ENCODE data around the gene ST6GALNAC3.

ST6GALNAC3 gene

DNA sequence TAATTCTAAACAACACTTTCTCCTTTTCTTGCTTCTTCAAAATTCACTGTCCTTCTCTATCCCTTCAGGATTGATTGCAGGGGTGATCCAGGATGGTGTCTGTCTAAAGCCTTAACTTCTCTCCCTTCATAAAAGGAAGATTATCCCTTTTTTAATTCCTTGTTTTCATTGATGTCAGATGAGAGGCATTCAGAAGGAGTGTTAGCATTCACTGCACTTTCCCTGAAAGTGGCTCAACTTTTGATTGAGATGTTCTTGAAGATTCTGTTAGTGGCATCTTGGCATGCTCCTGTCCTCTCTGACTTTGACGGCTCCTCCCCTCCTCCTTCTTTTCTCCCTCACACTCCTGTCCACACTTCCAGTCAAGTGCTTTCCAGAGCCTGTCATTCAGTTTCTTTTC, 71.6 kb downstream of the ST6GALNAC3 start:
- no peak for DNase-seq

DNA sequence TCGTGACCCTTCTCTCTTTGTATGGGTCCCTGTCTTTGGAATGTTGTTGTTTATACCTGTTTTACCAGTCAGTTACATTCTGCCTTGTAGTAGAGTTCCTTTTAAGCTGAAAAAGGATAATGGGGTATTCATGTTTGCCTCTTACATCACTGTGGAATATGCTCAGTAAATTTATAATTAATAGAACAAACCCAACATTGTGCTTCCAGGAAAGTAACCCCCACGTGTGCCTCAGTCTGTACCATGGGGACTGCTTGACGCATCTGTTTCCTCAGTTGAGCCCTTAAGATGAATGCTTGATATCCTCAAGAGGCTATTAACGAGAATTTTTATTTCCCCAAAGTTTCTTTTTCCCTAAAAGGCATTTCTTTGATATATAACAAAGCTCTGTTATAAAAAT, 73.4 kb downstream of the ST6GALNAC3 start:
- no peak for DNase-seq

DNA sequence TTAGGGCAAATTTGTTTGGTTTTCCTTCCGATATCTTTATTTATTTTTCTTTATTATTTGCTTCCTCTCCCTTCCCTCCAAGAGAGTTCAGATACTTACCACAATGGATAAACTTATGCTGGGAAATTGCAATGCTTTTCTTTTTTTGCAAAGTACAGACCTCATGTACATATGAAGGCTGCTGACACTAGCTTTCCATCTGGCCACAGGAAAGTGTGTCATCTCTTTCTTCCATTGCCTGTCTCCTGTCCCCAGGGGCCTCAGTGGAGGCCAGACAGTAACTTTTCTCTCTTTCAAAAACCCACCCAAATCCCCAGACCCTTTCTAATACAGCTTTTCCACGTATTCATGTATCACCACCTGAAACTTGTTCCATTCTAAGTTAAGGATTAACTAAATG, 73.9 kb downstream of the ST6GALNAC3 start:
- no peak for DNase-seq

DNA sequence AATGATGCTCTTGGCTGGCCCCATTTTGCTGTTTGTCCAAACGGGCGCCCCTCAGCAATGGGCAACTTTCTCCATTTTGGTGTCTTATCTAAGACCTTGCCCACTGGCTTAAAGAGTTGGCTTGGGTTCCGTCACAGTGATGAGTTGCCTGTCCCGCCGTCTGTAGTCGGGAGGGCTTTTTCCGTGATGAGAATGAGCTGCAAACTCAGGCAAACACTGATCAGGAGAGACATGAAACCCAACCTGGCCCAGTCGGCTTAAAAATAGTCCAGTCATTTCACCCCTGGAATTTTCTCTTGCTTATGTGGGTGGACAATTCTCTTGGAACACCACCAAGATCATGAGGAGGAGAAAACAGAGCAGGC, 79.3 kb downstream of the ST6GALNAC3 start:
- no peak for DNase-seq

DNA sequence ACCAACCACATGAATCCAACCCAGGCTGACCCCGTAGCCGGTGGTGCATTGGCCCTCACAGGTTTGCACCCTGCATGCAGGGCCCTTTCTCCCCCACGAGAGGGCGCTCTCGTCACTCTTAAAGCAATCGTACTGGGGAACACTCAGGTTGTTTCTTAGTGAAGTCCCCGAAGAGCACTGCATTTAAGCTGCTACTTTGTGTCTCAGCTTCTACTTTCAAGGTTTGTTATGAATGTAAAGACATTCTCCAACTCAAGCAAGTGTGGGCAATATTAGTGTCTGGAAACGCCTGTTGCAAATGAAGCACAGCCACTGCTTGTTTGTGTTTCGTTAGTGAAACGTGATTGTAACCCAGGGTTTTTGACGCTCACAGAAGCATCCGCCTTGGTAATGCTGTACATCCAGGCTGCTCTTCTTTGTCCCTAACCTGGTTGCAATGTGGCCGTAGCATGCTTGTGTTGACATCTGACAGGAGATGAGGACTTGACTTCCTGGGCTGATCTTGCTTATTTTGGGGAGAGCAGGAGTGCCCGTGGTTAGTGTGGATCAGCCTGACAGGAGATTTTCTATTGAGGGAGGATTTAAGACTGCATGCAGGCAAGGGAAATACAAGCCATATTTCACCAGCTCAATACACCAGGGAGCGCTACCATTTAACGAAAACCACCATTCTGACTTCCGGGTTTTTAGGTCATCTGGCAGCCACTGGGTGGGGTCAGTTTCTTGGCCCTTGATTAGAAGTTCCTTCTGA, 79.8 kb downstream of the ST6GALNAC3 start:
- DNase-seq, result peak; percentile 5

DNA sequence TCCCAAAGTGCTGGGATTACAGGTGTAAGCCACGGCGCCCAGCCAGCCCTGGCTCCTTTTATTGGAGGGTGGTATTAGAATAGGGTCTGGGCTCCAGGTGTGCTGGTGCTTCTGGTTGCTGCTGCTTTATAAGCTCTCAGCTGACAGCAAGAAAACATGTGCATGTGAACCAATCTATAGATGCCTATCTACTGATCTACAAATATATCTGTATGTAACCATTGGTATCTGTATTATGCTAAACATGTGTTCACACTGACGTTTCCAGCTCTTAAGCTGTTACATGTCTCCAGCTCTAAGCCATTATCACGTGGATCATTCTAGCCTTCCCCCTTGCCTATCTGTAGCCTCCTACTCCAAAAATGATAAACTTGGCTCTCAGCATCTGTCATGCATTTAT, 82.4 kb downstream of the ST6GALNAC3 start:
- DNase-seq, result no peak

DNA sequence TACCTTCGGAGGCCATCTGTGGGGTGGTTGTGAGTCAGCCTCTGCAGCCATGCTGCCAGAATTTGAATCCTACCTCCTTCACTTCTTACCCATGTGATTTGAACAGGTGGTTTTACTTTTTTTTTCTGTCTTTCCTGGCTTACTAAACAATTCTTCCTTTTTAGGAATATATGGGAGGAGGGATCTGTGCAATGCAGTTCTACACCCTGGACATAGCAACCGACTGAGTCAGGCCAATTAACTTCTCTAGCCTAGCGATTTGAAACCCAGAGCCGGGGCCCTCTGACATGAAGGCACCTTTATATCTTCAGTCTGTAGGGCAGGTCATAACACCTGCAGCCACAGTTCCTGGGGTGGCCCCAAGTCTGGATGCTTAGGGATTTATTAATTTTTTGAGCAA, 83.6 kb downstream of the ST6GALNAC3 start:
- no peak for DNase-seq

DNA sequence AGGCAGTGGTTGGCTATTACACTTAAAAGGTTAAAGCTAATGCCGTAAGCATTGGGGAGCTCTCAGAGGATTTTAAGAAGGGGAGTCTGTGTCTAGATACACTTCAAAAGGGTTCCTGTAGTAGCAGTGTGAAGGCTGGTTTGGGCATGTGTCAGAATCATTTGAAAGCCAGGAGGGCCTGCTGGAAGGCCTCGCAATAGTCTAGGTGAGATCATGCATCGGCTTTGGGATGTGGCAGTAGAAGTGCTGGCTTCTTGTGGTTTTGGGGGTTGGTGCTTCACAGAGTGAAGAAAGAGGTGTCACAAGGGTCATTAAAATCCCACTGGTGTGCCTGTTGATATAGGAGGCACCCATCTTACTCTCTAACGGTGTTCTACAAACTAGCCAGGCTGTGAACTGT, 85.7 kb downstream of the ST6GALNAC3 start:
- DNase-seq, result no peak

DNA sequence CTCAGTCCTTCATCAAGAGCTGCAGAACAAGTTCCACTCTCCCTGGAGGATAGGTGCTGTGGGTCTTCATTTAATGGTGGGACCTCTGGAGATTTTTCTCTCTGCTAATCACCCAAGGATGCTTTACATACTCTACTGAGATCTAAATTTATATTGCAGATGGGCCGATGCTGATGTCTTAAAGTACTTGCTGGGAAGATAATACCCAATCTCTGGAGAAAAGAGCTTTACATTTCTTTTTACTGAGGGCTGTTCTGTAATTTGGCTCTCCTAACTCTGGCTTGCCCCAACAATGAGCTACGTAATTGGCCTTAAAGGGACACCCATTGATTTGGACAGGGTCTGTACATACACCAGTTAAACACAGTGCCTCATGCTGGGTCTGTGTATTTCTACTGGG, 86.9 kb downstream of the ST6GALNAC3 start:
- DNase-seq, result no peak

DNA sequence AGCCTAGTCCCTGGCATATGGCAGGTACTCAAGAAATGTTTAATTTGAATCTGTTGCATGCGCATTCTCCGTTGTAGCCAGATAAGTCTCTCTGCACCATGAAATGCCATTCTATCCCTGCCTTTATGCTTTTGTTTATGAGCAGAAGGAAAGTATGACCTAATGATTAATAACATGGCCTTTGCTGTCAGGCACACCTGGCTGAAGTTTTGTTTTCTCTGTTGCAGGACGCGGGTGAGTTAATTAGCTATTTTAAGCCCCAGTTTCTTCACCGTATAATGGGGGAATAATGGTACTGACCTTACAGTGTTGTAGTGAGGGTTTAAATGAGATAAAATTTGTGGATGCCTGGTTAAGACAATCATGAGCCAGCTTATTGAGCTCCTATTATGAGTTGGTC, 87.7 kb downstream of the ST6GALNAC3 start:
- no peak for DNase-seq

DNA sequence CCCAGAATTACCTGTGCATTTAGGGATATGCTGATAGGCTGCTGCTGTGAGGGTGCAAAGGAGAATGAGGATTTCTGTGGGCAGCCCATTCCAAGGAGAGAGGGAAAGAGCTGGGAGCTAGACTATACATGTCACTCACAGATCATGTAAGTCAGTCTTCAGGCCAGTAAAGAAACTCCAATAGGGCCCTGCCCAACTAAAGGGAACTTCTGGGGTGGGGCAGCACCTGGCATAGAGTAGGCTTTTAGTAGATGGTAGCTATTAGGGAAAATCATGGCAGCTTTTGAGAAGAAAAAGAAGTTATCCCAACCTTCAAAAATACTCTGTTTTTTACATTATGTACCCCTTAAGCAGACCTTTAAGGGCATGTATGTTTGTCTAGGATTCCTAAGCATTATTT, 89.6 kb downstream of the ST6GALNAC3 start:
- DNase-seq, result no peak

DNA sequence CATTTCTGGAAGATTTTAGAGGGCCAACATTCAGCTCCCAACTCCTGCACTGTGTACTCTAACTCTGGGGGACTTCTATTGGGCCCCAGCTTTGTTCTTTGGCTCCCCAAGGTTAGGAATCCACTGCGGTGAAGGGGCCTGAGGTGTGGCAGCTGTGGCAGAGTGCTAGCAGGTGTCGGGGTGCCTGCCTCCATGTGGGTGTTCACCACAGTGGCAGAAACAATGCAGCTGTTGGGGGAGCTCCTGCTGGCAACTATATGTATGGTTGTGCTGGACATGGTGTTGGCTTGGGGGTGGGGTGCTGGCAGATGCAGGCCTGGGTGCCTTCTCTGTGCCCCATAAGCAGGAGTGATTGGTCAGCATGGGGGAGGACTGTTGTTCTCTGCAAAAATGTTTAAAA, 95.5 kb downstream of the ST6GALNAC3 start:
- no peak for DNase-seq

DNA sequence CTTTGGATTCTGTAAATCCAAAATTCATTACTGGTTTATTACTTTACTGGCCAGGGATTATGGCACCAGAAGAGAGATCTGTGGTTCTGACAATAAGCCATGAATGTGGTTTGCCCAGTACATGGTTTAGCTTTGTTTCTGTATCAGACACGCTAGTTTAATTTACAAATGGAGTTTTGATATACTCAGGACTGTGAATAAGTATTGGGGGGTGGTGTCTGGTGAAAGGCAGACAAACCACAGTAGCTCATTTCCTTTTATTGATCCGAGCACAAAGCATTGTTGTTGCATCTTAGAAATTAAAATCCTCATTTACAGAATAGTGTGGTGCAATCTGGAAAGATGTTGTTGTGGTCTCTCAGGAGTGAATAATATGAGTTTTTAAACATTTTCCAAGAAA, 96.0 kb downstream of the ST6GALNAC3 start:
- no peak for DNase-seq

DNA sequence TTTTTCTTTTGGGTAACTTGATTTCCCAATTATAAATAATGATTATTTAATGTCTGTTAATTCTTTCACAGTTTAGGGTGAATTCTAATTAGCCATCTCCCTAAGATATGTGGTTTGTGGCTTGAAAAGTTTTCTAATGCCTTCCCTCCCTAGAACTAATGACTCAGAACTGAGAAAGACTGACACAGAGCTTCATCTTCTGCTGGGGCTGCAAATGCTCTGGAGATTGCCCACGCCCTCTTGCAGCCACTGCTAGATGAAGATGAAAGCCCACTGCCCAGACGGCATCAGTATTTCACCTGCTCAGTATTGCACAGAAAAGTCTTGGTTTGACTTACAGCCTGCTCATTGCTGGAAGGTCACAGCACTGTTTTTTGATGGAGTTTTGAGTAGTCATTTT, 101.5 kb downstream of the ST6GALNAC3 start:
- DNase-seq, result no peak

DNA sequence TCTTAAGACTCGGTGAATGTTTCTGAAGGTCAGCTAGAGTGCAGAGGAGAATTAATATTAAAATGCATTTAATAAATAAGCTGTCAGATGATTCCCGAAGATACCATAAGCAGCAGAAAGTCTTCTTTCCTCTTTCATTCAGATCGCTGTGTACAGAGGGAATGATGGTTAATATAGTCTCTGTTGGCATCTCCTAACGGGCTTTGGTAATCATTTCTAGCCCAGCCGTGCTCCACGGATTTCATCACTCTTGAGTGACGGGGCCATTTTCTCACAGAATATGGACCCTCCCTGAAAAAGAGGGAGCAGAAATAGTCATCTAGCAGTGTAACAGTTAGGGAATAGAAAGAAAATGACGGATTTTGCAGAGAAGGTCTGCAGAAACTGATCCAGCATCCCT, 103.1 kb downstream of the ST6GALNAC3 start:
- no peak for DNase-seq

DNA sequence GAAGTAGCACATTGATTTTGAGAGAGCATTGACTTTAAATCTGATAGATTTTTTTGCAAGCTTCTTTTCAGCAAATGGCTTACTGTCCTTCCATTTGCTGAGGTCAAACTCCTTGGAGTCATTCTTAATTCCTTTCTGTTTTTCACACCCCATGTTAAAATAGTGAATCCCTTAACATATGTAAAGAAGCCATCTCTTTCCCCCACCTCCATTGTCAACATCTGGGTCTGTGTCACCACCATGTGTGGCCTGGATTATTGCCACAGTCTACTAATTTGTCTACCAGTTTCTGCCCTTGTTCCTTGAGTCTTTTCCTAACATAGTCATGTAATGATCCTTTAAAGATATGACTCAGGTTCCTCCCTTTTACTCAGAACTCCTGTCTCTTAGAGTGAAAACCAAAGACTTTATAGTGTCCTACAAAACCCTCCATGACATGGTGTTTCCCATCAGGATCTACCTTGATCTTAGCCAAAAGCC, 104.7 kb downstream of the ST6GALNAC3 start:
- no peak for DNase-seq

DNA sequence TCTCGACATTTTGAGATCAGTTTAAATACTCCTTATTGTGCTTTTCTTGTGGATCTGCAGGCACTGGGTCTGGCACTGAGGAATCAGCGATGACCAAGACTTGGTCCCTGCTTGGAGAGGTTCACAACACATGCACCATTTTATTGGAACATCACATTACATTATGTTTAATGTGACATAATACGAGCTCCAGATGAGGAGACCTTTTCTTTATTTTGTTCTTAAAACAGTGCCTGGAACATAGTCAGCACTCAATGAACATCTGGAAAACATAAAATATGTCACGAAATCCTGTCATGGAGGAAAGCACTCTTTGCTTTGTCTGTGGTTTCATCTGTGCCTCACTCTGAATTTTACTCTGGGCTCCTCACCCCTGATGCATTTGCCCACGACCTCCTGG, 110.7 kb downstream of the ST6GALNAC3 start:
- DNase-seq, result no peak

DNA sequence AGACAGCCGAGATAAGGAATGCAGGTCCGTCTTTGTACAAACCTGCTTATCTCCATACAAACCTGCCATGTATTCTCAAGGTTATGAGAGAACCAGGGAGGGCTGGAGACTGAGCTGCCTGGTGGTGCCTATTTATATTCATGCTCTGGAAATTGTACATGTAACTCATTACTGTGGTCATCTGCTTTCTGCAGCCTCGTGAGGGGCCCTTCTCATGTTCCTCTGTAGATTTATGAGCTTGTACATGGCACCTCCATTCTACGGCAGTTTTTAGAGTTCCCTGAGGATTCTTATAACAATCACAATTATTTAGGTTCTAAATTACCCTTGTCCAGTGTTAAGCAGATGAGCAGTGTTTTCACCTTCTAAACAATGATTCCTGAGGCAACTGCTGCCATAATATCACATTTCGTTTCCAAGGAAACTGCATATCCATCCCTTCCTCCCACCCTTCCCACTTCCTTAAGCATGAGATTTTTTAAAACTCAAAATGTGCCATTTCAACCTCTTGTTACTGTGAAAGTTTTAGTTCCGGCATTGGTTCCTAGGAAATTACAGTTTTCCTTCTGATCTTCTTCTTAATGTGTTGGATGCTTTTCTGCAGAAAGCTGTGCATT, 112.1 kb downstream of the ST6GALNAC3 start:
- DNase-seq, result no peak

DNA sequence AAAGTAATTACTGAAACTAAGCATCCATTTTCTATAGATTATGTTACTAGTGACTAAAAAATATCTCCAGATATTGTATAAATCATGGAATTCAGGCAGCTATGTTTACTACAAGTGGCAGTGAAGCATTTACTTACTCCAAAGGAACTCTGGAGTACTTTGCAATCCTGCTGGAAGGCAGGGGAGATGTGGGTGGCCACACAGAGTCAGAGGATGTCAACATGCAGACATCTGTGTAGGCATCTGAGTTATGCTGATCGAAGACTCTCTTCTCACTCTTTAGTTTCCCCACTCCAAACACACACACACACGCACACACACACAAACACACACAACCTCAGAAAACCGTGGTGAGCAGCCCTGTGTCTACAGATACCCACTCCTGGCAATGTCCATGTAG, 112.9 kb downstream of the ST6GALNAC3 start:
- no peak for DNase-seq

DNA sequence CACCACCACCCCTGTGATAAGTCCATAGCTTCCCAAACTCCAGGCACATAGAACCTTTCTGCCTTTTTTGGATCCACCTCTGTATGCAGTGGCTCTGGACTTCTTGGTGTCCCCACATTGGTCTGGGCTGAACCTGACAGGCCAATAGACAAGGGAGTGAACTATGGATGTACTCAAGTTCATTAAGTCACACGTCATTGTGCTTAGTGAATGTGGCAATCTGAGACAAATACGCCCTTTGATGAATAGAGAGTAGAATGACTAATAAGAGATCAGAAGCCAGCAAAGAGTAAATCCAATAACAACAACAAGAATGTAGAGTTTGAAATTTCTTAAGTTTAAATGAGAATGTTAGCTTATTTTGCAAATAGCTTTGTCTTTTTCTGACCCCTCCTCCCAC, 114.8 kb downstream of the ST6GALNAC3 start:
- DNase-seq, result no peak

DNA sequence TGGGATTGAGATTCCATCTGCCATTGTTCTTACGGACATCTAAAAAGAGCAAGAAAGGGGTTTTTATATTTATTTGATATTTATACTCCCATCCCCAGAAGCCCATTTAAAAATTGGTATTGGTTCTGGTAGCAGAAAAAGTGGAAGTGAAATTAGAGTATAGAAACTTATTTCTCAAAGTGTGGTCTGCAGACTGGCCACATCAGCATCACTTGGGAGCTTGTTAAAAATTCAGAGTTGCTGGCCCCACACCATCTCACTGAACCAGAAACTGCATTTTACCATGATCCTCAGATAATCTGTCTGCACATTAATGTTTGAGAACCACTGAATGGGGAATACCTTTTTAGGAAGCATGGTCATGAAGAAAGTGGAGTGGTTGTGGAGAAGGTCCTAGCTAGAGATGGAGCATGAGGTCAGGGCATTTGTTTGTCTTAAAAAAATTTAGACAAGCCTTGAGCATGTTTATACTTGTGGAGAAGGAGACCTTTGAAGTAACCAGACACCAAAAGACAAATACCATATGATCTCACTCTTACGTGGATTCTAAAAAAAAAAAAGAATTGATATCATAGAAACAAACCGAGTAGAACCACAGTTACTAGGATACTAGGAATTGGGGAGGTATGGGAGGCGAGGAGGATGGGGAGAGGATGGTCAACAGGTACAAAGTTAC, 116.3 kb downstream of the ST6GALNAC3 start:
- DNase-seq, result no peak

DNA sequence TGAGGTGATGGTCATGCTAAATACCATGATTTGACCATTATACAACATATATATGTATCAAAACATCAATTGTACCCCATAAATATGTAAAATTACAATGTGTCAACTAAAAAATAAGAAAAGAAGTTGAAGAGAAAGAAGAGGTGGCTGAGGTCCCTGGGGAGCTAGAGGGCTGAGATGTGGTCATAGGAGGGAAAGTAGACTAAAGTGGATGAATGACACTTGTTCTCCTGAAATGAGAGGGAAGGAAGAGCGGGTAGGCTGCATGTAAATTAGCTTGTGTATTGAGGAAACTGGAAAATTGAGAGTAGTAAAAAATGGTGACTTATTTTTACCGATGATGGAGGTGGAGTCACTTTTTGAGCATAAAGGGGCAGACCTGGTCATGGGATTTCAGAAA, 117.0 kb downstream of the ST6GALNAC3 start:
- no peak for DNase-seq

DNA sequence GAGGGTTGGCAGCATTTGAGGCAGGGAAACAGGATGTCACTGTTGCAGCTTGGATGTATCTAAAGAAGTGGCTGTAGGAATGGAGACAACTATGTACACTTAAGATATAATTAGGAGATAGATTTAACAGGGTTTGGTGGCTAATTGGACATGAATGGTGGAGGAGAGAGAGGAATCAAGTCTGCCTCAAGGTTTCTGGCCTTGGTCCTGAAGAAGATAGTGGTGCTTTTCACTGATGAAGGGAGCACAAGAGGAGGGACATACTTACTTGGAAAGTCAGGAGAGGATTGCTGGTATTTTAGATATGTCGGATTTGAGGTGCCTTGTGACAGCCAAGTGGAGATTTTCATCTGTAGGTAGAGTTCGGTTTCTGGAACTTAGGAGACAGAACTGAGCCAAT, 123.9 kb downstream of the ST6GALNAC3 start:
- no peak for DNase-seq

DNA sequence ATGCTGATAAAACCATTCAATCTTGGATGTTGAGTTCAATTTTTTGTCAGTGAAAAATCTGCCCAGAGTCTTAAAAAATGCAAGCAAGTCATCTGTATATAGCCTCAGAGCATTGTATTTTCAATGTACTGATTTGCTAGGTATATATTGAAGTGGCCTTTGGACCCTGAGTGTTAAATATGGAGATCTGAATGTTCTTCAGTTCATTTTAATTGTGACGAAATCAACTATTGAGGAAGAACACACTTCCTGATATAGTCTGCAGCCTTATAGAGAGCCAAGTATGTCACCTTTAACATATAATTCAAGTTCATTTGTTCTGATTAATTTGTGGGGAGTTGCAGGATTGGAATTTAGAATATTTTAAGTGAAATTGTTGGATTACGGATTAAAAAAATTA, 128.1 kb downstream of the ST6GALNAC3 start:
- no peak for DNase-seq
